GM11168 (cell line): Measurements from ENCODE around the gene SRGAP1.
"Not testable (repeated sequence)": the region's sequence is repeated elsewhere in the genome, so short reads cannot be mapped to it uniquely, and the experiment has no call there.

Experiments used
- in situ Hi-C: fragments of 300-500 bp; cut with MboI; formaldehyde crosslinking; loops from one replicate; pipeline ENCODE4 v1.12.0; 2022; ENCODE audit warnings: low sequenced_read_pairs; ENCODE audit not compliant: unreplicated experiment

SRGAP1 gene

GRCh38 chr12:64064240-64064639 is 219.7 kb downstream of the SRGAP1 start:
- in situ Hi-C loops: no loop called here

DNA sequence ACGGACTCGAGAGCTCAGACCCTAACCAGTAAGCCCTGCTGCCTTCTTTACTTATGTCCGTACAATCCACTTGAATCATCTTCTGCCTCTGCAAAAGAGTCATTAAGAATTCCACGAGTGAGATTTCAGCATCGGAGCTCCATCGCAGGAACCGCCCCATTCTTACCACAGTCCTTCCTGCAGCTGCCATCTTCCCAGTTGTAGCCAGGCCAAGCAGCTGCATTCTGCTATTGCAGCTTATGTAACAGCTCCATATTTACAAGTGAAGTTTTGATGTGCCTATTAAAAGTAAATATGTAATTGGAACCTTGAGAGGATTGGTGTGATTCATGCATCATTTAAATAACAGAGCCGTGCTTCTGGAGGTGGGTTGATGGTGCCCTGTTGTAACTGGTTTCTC is 220.2 kb downstream of the SRGAP1 start:
- in situ Hi-C loops: no loop called here

DNA sequence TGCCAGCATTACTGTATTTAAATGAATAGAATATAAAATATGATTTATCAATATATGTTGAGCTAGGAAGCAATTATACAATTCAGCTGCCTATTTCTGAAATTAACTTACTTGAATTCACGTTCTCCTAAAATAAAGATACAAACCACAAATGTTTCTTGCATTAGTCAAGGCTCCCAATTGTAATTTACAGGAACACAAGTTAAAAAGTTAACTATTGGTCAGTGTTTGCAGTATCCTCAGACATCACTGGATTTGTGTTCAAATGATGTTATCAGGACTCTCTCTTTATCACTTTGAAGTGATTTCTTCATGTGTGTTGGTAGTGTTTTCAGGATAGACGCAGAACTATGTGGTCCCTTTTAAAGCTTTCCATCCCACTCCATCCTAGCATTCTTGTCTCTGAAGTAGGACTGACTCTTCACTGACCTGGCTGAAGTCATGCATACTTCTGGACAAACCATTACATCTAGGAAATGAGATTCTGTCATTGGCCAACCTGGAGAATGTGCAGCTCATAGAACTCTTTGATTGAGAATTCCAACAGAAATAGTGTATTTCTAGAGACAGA is 221.5 kb downstream of the SRGAP1 start:
- in situ Hi-C loops: no loop called here

DNA sequence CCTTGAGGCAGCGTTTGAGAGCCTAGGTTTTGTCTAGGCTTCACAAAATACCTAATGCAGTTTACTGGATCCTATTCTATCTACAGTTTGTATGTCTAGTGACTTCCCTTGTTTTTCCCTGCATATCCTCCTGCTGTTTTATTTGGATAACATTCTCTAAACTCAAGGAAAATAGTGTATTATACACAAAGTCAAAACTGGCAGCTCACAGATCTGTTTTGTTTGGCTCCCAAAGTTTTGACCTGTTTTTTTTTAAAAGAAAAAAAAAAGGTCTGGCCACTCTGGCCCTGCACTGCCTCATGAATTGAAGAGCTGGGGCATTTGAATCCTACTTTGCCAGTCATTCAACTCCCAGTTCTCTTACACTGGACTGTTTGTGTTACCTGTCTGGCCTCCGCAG is 222.3 kb downstream of the SRGAP1 start:
- in situ Hi-C loops: no loop called here

GRCh38 chr12:64070454-64070853 is 226.0 kb downstream of the SRGAP1 start:
- in situ Hi-C loops: no loop called here

- in situ Hi-C loops: no loop called here
Observed at GRCh38 chr12:64072916-64073575, 228.5 kb downstream of the SRGAP1 start.

GRCh38 chr12:64076565-64076964 is 232.1 kb downstream of the SRGAP1 start:
- in situ Hi-C loops: not testable (repeated sequence)

- in situ Hi-C loops: no loop called here
Observed at GRCh38 chr12:64077922-64078321, 233.4 kb downstream of the SRGAP1 start.

- in situ Hi-C loops: no loop called here
Observed at GRCh38 chr12:64080319-64081007, 236.0 kb downstream of the SRGAP1 start.

- in situ Hi-C loops: no loop called here
Observed at GRCh38 chr12:64081008-64081404, 236.5 kb downstream of the SRGAP1 start.

GRCh38 chr12:64082116-64082515 is 237.6 kb downstream of the SRGAP1 start:
- in situ Hi-C loops: no loop called here

DNA sequence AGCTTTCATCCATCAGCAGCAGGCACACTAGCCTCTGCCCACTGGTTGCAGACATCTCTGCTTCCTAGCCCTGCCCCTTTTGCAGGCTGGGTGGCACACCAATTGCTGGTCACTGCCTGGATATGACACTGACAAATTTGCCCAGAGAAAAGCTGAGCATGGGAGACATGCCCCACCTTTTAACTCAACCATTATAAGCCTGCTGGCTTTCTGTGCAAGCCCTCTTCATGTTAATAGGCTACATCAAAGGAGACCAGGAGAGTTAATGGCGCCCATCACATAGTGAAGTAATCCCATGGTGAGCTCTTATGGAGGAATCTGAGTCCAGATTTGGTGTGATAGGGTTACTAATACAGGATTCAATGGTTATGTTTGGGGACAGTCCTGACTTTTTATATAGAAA is 238.4 kb downstream of the SRGAP1 start:
- in situ Hi-C loops: no loop called here

- in situ Hi-C loops: no loop called here
Observed at GRCh38 chr12:64083285-64084210, 239.0 kb downstream of the SRGAP1 start.

DNA sequence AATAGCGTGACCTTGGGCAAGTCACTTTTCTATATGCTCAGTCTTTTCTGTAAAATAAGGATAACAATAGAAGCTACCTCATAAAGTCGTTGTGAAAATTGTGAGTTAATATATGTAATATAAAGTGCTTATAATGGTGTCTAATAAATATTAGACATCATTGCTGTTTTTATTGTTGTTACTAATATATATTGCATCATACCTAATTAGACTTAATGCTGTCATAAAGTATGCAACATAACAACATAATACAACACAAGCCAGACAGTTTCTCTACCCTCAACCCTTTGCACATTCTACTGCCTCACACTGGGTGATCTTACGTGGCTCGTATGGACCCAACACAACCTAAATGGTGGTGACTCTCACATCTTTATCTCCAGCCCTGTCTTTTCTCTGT is 240.7 kb downstream of the SRGAP1 start:
- in situ Hi-C loops: no loop called here

DNA sequence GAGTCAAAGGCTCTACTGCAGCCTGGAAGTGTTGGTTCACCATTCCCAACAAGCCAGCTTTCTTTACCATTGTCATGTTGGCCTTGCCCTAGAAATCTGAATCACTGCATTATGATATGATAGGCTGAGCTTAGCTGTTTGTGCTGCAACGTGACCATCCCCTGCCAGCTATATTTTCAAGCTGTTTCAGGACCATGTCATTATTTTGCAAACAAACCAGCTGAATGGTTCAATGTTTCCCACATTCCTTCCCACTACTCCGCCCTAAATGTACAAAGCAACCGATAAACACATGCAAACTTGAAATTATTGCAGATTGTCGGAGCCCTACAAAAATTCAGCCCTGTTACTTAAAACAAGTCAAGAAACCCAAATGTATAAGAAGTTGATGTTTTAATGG is 241.5 kb downstream of the SRGAP1 start:
- in situ Hi-C loops: no loop called here

- in situ Hi-C loops: no loop called here
Observed at GRCh38 chr12:64086946-64087345, 242.4 kb downstream of the SRGAP1 start.

GRCh38 chr12:64087761-64088160 is 243.3 kb downstream of the SRGAP1 start:
- in situ Hi-C loops: no loop called here

- in situ Hi-C loops: no loop called here
Observed at GRCh38 chr12:64088431-64089349, 244.2 kb downstream of the SRGAP1 start.

DNA sequence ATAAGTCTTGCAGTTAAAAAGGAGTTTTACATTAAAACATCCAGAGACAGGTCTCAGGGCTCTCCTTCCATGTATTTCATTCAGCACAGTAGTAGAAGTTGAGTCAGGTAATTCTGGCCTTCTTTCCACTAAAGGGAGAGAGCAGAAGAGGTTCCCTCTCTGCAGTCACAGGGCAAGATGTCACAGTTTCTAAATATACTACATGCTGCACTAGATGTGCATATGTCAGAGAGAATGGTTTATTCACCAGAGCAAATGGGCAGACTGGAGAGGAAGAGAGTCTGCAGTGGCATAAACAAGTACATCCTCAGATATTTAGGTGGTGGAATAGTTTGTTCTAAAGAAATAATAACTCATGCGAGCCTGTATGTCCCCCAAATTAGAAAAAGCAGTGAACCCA is 245.5 kb downstream of the SRGAP1 start:
- in situ Hi-C loops: no loop called here

- in situ Hi-C loops: no loop called here
Observed at GRCh38 chr12:64091186-64091585, 246.7 kb downstream of the SRGAP1 start.
